HepG2 (cell line): ENCODE measurements around the gene CBLB. TPM values are rescaled to one million over a fixed set of nuclear protein-coding genes. Genes with fewer than 3 reads are reported as not detected.

Experiments used
- ATAC-seq: fragments of 200-7000 bp; cut with Tn5 transposase; 3 replicates; pipeline ENCODE4 v1.9.1; 2020; ENCODE audit warnings: mild to moderate bottlenecking, moderate library complexity
- BruUV-seq: library from RNA; stranded (reverse); fragments of 400-500 nt; replicated peaks from 2 replicates; lab custom pipeline; 2021; lab: Mats Ljungman, UMichigan
- CTCF ChIA-PET: fragments of 300-600 bp; formaldehyde crosslinking; extraction: SDS; loops from one replicate; lab custom pipeline; 2021; ENCODE audit warnings: low total read pairs, inconsistent platforms, low intra/inter-chr PET ratio; lab: Yijun Ruan, JAX
- POLR2A ChIA-PET: fragments of 350-600 bp; sonication (Branson Sonifier 250); formaldehyde crosslinking; loops from one replicate; lab custom pipeline; 2020; ENCODE audit warnings: antibody characterized with exemption, inconsistent platforms; lab: Yijun Ruan, JAX
- DNase-seq: peaks from one replicate; pipeline ENCODE4 v3.0.0-alpha.2; 2015; ENCODE audit warnings: low spot score
- FAIRE-seq: peaks from 3 replicates; lab custom pipeline; 2011; peaks lifted over from hg19 to GRCh38; lab: Jason Lieb, UNC
- H2AFZ ChIP-seq: one replicate; pipeline ENCODE4 v1.6.1; 2011; ENCODE audit warnings: low read length, inconsistent platforms
- H3K27ac ChIP-seq: fragments of 300-600 bp; 3 replicates; pipeline ENCODE4 v1.8.0; 2011; ENCODE audit warnings: mixed run types, mild to moderate bottlenecking, mixed read lengths, low read length, inconsistent platforms; ENCODE audit not compliant: insufficient read depth; ENCODE audit errors: extremely low read length
- H3K27me3 ChIP-seq, 2 experiments: fragments of 200-600 bp in 1 of 2; 2 replicates in 1 of 2; 3 replicates in 1 of 2; pipeline versions ENCODE4 v1.6.0 to v1.8.0; 2011; ENCODE audit warnings: low read length in 2 of 2, mild to moderate bottlenecking in 2 of 2, moderate library complexity in 2 of 2, inconsistent platforms in 1 of 2; ENCODE audit not compliant: insufficient read depth in 2 of 2, control insufficient read depth in 1 of 2
- H3K36me3 ChIP-seq, 2 experiments: fragments of 200-600 bp in 1 of 2; replicated peaks in 1 of 2; 2 replicates in 1 of 2; 3 replicates in 1 of 2; pipeline versions ENCODE4 v1.5.1 to v1.8.0; 2011; ENCODE audit warnings: low read length in 2 of 2, inconsistent platforms in 1 of 2; ENCODE audit not compliant: insufficient read depth in 2 of 2, control insufficient read depth in 1 of 2
- H3K4me1 ChIP-seq: 2 replicates; pipeline ENCODE4 v1.5.1; 2012; ENCODE audit warnings: low read length, inconsistent platforms; ENCODE audit not compliant: insufficient read depth
- H3K4me2 ChIP-seq: 2 replicates; pipeline ENCODE4 v1.6.0; 2011; ENCODE audit warnings: low read depth, low read length, inconsistent platforms
- H3K4me3 ChIP-seq, 3 experiments: fragments of 200-600 bp in 1 of 3; sonication (generic), shearing (Covaris generic) in 1 of 3; replicated peaks in 1 of 3; 2 replicates each; pipeline ENCODE4 v1.5.1; 2011 to 2016; ENCODE audit warnings: low read length in 3 of 3, inconsistent platforms in 2 of 3, low read depth in 2 of 3, mild to moderate bottlenecking in 2 of 3, control low read depth in 1 of 3, mixed read lengths in 1 of 3; ENCODE audit not compliant: insufficient read depth in 1 of 3
- H3K79me2 ChIP-seq: one replicate; pipeline ENCODE4 v1.6.1; 2011; ENCODE audit warnings: low read length, inconsistent platforms; ENCODE audit not compliant: insufficient read depth
- H3K9ac ChIP-seq: 2 replicates; pipeline ENCODE4 v1.6.0; 2011; ENCODE audit warnings: mild to moderate bottlenecking, low read depth, low read length, inconsistent platforms; ENCODE audit not compliant: insufficient read depth
- H3K9me3 ChIP-seq: 2 replicates; pipeline ENCODE4 v1.5.1; 2012; ENCODE audit warnings: mild to moderate bottlenecking, low read length
- H4K20me1 ChIP-seq: 2 replicates; pipeline ENCODE4 v1.6.0; 2011; ENCODE audit warnings: inconsistent platforms, mild to moderate bottlenecking, low read length, moderate library complexity; ENCODE audit not compliant: insufficient read depth
- ATF7-NPFF ChIP-seq: sonication (generic); formaldehyde crosslinking; IDR thresholded peaks from 2 replicates; pipeline ENCODE4 v1.8.1; 2023; ENCODE audit warnings: mild to moderate bottlenecking, low read depth, missing genetic modification reagents, moderate library complexity
- CBFB ChIP-seq: sonication (generic); formaldehyde crosslinking; IDR thresholded peaks from 2 replicates; pipeline ENCODE4 v1.4.0; 2020; ENCODE audit warnings: missing genetic modification reagents
- DMAP1 ChIP-seq: IDR thresholded peaks from 2 replicates; pipeline ENCODE4 v1.6.1; 2016
- GABPB1 ChIP-seq: IDR thresholded peaks from 2 replicates; pipeline ENCODE4 v1.6.1; 2016; ENCODE audit warnings: mild to moderate bottlenecking, missing genetic modification reagents, moderate library complexity, missing compliant biosample characterization
- GTF2F1 ChIP-seq: fragments of 150-350 bp; IDR thresholded peaks from 2 replicates; pipeline ENCODE4 v1.6.1; 2014; ENCODE audit warnings: low read length
- IRF2 ChIP-seq: IDR thresholded peaks from 2 replicates; pipeline ENCODE4 v1.6.1; 2018; ENCODE audit warnings: missing genetic modification reagents, missing compliant biosample characterization
- MXD4 ChIP-seq: IDR thresholded peaks from 2 replicates; pipeline ENCODE4 v1.6.1; 2016; ENCODE audit warnings: mild to moderate bottlenecking, missing biosample characterization, missing genetic modification reagents
- MYNN ChIP-seq: sonication (generic); formaldehyde crosslinking; IDR thresholded peaks from 2 replicates; pipeline ENCODE4 v1.4.0; 2020; ENCODE audit warnings: mild to moderate bottlenecking, low read depth, missing genetic modification reagents
- SRF ChIP-seq: IDR thresholded peaks from 2 replicates; pipeline ENCODE4 v1.6.1; 2011; ENCODE audit warnings: mild to moderate bottlenecking, low read depth, low read length, moderate library complexity
- TEAD3 ChIP-seq: optimal IDR thresholded peaks from 2 replicates; pipeline ENCODE3; 2016; ENCODE audit warnings: borderline replicate concordance
- USF2 ChIP-seq, 2 experiments: sonication (generic) in 1 of 2; formaldehyde crosslinking in 1 of 2; IDR thresholded peaks; 2 replicates each; pipeline versions ENCODE4 v1.5.1 to v1.6.1; 2011 to 2020; ENCODE audit warnings: borderline replicate concordance in 1 of 2, low read depth in 1 of 2, low read length in 1 of 2, mild to moderate bottlenecking in 1 of 2, missing genetic modification reagents in 1 of 2, moderate library complexity in 1 of 2
- ZNF251 ChIP-seq: sonication (generic); formaldehyde crosslinking; IDR thresholded peaks from 2 replicates; pipeline ENCODE4 v1.9.0; 2021; ENCODE audit warnings: mild to moderate bottlenecking, missing genetic modification reagents
- ZNF350 ChIP-seq: sonication (generic); formaldehyde crosslinking; IDR thresholded peaks from 2 replicates; pipeline ENCODE4 v1.4.0; 2020; ENCODE audit warnings: mild to moderate bottlenecking, low read depth, missing genetic modification reagents, borderline replicate concordance
- ZNF570 ChIP-seq: sonication (generic); formaldehyde crosslinking; IDR thresholded peaks from 2 replicates; pipeline ENCODE4 v1.4.0; 2020; ENCODE audit warnings: mild to moderate bottlenecking, missing genetic modification reagents, borderline replicate concordance
- ZNF614 ChIP-seq: IDR thresholded peaks from 2 replicates; pipeline ENCODE4 v1.6.1; 2018; ENCODE audit warnings: missing biosample characterization, missing genetic modification reagents, inconsistent platforms, borderline replicate concordance
- ZNF747 ChIP-seq: sonication (generic); formaldehyde crosslinking; IDR thresholded peaks from 2 replicates; pipeline ENCODE4 v1.8.1; 2023; ENCODE audit warnings: missing genetic modification reagents, mild to moderate bottlenecking, borderline replicate concordance
- WGBS: methylation state at CpG from one replicate; pipeline ENCODE4 v1.1.6; 2017; ENCODE audit warnings: low lambda C conversion rate; 5-methylcytosine and 5-hydroxymethylcytosine counted together
- in situ Hi-C: cut with HindIII; loops from 2 replicates; pipeline ENCODE4 v1.10.0; 2017; ENCODE audit warnings: low pct_unique_long_range_greater_than_20kb; ENCODE audit not compliant: extremely low pct_ligation_motif_present
- intact Hi-C: fragments of 100-400 bp; cut with micrococcal nuclease; formaldehyde crosslinking; loops from one replicate; pipeline ENCODE4 v1.10.0; 2022; ENCODE audit not compliant: unreplicated experiment
- polyA plus RNA-seq, 8 experiments: library from polyadenylated mRNA; depleted of rRNA in 3 of 8; stranded (reverse) in 7 of 8; unstranded in 1 of 8; fragments of >200 nt; fragmentation: Illumina TruSeq in 4 of 8; extraction: Trizol in 4 of 8; gene quantifications; 2 replicates each; pipeline versions ENCODE4 v1.2.1 to v1.2.3, GENCODE V29; 2011 to 2016; ENCODE audit warnings: low read depth in 4 of 8, missing spikeins in 1 of 8, mixed read lengths in 1 of 8; ENCODE audit not compliant: insufficient read depth in 1 of 8
- total RNA-seq, 5 experiments: library from RNA; depleted of rRNA; stranded (reverse); fragments of >200 nt; fragmentation: Illumina TruSeq; extraction: Trizol; gene quantifications; 2 replicates each; pipeline ENCODE4 v1.2.3, GENCODE V29; 2016; ENCODE audit warnings: low read depth in 1 of 5
- TF ChIP-seq, protein P1 (sequence below): sonication (generic); formaldehyde crosslinking; conservative IDR thresholded peaks from 2 replicates; pipeline ENCODE4 v1.4.0; 2020; ENCODE audit warnings: mild to moderate bottlenecking, missing genetic modification reagents, moderate library complexity

CBLB gene
- total and polyA plus RNA-seq, 2 of the 13 experiments (the other 11 are each of a cell fraction or from before 2014, with no cell fraction given), result 9.8 to 16.4 TPM

DNA sequence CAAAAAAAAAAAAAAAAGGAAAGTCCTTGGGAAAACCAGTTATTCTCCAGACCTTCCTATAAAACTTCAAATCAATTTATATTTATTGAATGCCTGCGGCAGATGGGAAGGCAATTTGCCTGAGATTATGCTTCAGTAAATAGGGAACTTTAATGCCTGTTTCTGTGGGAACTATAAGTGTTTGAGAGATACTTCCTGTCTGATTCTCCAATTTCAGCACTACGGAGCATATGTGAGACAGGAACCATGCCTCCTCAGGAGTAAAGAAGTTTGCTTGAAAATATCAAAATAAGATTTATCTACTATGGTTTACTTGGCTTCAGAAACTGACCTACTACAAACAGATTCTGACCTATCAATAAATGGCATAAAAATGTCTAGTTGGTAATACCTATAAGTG lies 135.5 kb downstream of the CBLB start:
- BruUV-seq, result no TSS peak
- Histone ChIP-seq H3K9me3 (no peaks in the 10 kb centered on the region), H3K4me1 (no peaks in the 10 kb centered on the region), H3K27ac (no peak overlapping the region), H3K4me3 (no peak overlapping the region), H4K20me1 (no peaks in the 10 kb centered on the region), H3K4me2 (no peak overlapping the region), H2AFZ (no peak overlapping the region), H3K36me3 (peaks cover 1 to 4% of the 10 kb centered on the region in 2 experiments; a peak in 1 of 5 replicates), H3K9ac (no peak overlapping the region), H3K27me3 (no peaks in the 10 kb centered on the region), H3K79me2 (no peaks in the 10 kb centered on the region)
- FAIRE-seq (no peak), ATAC-seq (no peak), DNase-seq (no peak)
- POLR2A ChIA-PET, result no interaction called here
- 97% methylated on average over 2 of the region's 2 CpGs for WGBS
- in situ Hi-C loops (loop anchor here (5.0 kb wide), 1 partner anchor 61 kb away; no protein-coding TSS in a partner anchor), intact Hi-C loops (no loop called here)
- CTCF ChIA-PET, result no interaction called here
- TF ChIP-seq ZNF570 (CRISPR knock-in tag), result no peak
- TF ChIP-seq ZNF614 (CRISPR knock-in tag), result no peak
- no peak for TF ChIP-seq IRF2 (CRISPR knock-in tag)
- TF ChIP-seq GABPB1 (CRISPR knock-in tag), result no peak
- no peak for TF ChIP-seq CBFB (CRISPR knock-in tag)
- TF ChIP-seq GTF2F1, result no peak
- TF ChIP-seq ZNF350, result no peak
- TF ChIP-seq, protein P1, sequence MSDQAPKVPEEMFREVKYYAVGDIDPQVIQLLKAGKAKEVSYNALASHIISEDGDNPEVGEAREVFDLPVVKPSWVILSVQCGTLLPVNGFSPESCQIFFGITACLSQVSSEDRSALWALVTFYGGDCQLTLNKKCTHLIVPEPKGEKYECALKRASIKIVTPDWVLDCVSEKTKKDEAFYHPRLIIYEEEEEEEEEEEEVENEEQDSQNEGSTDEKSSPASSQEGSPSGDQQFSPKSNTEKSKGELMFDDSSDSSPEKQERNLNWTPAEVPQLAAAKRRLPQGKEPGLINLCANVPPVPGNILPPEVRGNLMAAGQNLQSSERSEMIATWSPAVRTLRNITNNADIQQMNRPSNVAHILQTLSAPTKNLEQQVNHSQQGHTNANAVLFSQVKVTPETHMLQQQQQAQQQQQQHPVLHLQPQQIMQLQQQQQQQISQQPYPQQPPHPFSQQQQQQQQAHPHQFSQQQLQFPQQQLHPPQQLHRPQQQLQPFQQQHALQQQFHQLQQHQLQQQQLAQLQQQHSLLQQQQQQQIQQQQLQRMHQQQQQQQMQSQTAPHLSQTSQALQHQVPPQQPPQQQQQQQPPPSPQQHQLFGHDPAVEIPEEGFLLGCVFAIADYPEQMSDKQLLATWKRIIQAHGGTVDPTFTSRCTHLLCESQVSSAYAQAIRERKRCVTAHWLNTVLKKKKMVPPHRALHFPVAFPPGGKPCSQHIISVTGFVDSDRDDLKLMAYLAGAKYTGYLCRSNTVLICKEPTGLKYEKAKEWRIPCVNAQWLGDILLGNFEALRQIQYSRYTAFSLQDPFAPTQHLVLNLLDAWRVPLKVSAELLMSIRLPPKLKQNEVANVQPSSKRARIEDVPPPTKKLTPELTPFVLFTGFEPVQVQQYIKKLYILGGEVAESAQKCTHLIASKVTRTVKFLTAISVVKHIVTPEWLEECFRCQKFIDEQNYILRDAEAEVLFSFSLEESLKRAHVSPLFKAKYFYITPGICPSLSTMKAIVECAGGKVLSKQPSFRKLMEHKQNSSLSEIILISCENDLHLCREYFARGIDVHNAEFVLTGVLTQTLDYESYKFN, result no peak
- TF ChIP-seq MXD4 (CRISPR knock-in tag), result no peak
- TF ChIP-seq ATF7-NPFF, result no peak
- no peak for TF ChIP-seq MYNN (CRISPR knock-in tag)
- no peak for TF ChIP-seq DMAP1 (CRISPR knock-in tag)
- no peak for TF ChIP-seq USF2 (IDR thresholded peaks at IDR 0.05; ENCODE audit: low read depth, low read length)
- TF ChIP-seq USF2 (CRISPR knock-in tag; IDR thresholded peaks at IDR 0.05; ENCODE audit: borderline replicate concordance), result no peak
- TF ChIP-seq TEAD3 (CRISPR knock-in tag), result no peak
- no peak for TF ChIP-seq ZNF747 (CRISPR knock-in tag)
- TF ChIP-seq ZNF251 (CRISPR knock-in tag), result no peak
- no peak for TF ChIP-seq SRF
